H4 (cell line): ENCODE measurements around the gene BRD3OS. TPM values are rescaled to one million over a fixed set of nuclear protein-coding genes. Genes with fewer than 3 reads are reported as not detected.
"Not testable (repeated sequence)": the region's sequence is repeated elsewhere in the genome, so short reads cannot be mapped to it uniquely, and the experiment has no call there.

ENCODE experiments used
- DNase-seq: peaks from one replicate; pipeline ENCODE4 v3.0.0-alpha.2; 2015; ENCODE audit warnings: low spot score
- total RNA-seq: library from RNA; depleted of rRNA; stranded (reverse); fragments of >200 nt; shearing (Covaris generic); gene quantifications from 2 replicates; pipeline ENCODE4 v1.2.3, GENCODE V29; 2014

The BRD3OS gene
- total RNA-seq, 1 experiment from 2014 or later: 23.1 TPM

- DNase-seq: not testable (repeated sequence)
These were observed 36.5 kb upstream of the BRD3OS start for GRCh38 chr9:133988771-133989170.

- no peak for DNase-seq
These were observed 35.5 kb upstream of the BRD3OS start for GRCh38 chr9:133989625-133990365.

- peak; percentile 44 for DNase-seq
These were observed 34.7 kb upstream of the BRD3OS start for GRCh38 chr9:133990366-133991213.

GRCh38 chr9:133991214-133991921 is 33.9 kb upstream of the BRD3OS start:
- no peak for DNase-seq

- DNase-seq: peak; percentile 31
These were observed 33.1 kb upstream of the BRD3OS start, which contains the start of gene VAV2 for GRCh38 chr9:133991964-133992779. Gene VAV2, minus strand, starts transcription at chr9:133992324. Its CDS starts 46 bp downstream, at chr9:133992278.

- peak; percentile 81 for DNase-seq
These were observed 32.3 kb upstream of the BRD3OS start for GRCh38 chr9:133992780-133993634.

GRCh38 chr9:133993635-133994253 is 31.5 kb upstream of the BRD3OS start:
- no peak for DNase-seq

- DNase-seq: peak; percentile 47
These were observed 30.8 kb upstream of the BRD3OS start for GRCh38 chr9:133994353-133995011.

GRCh38 chr9:133995012-133995896 is 30.0 kb upstream of the BRD3OS start:
- peak; percentile 44 for DNase-seq

GRCh38 chr9:133996531-133997520 is 28.5 kb upstream of the BRD3OS start:
- no peak for DNase-seq

GRCh38 chr9:133997584-133997983 is 27.7 kb upstream of the BRD3OS start:
- no peak for DNase-seq

- no peak for DNase-seq
These were observed 26.2 kb upstream of the BRD3OS start for GRCh38 chr9:133998915-133999595.

GRCh38 chr9:133999851-134000265 is 25.4 kb upstream of the BRD3OS start:
- no peak for DNase-seq

GRCh38 chr9:134002796-134003195 is 22.5 kb upstream of the BRD3OS start:
- no peak for DNase-seq

GRCh38 chr9:134003237-134003636 is 22.0 kb upstream of the BRD3OS start:
- no peak for DNase-seq

GRCh38 chr9:134004131-134004873 is 21.0 kb upstream of the BRD3OS start:
- no peak for DNase-seq
